ENCODE data around the gene RPS27.
"Not testable (repeated sequence)": the region's sequence is repeated elsewhere in the genome, so short reads cannot be mapped to it uniquely, and the experiment has no call there.

The RPS27 gene

GRCh38 chr1:154019940-154020339, 29.4 kb downstream of the RPS27 start:
- peaks cover 10% of the 10 kb centered on the region for H3K27me3 Mint-ChIP-seq (ENCODE audit: low read depth, poor library complexity)
- no peak overlapping the region for H3K27ac Mint-ChIP-seq
- DNase-seq = no peak
- H3K36me3 Mint-ChIP-seq (ENCODE audit: low read depth) = no peaks in the 10 kb centered on the region
- no peak for TF ChIP-seq CTCF (IDR thresholded peaks at IDR 0.05)
- no peaks in the 10 kb centered on the region for H3K9me3 Mint-ChIP-seq
- H3K4me3 Mint-ChIP-seq = no peak overlapping the region
- no peaks in the 10 kb centered on the region for H3K4me1 Mint-ChIP-seq

GRCh38 chr1:154033697-154034096, 43.1 kb downstream of the RPS27 start:
- not testable (repeated sequence) for DNase-seq; H3K4me3 Mint-ChIP-seq; H3K4me1 Mint-ChIP-seq; H3K9me3 Mint-ChIP-seq; H3K36me3 Mint-ChIP-seq (ENCODE audit: low read depth); H3K27ac Mint-ChIP-seq
- peaks cover 37% of the 10 kb centered on the region for H3K27me3 Mint-ChIP-seq (ENCODE audit: low read depth, poor library complexity)
